A549 treated with GW870086 at 1 μM for 4 hours (cell line): ENCODE data around the gene DMWD. TPM values are rescaled to one million over a fixed set of nuclear protein-coding genes. Genes with fewer than 3 reads are reported as not detected.

Experiments
- total RNA-seq: library from RNA; stranded (reverse); fragments of 200-300 nt; extraction: Qiagen RNA extraction; gene quantifications from 5 replicates; pipeline ENCODE4 v1.2.3, GENCODE V29; 2022; ENCODE audit warnings: low read depth

The DMWD gene, protein sequence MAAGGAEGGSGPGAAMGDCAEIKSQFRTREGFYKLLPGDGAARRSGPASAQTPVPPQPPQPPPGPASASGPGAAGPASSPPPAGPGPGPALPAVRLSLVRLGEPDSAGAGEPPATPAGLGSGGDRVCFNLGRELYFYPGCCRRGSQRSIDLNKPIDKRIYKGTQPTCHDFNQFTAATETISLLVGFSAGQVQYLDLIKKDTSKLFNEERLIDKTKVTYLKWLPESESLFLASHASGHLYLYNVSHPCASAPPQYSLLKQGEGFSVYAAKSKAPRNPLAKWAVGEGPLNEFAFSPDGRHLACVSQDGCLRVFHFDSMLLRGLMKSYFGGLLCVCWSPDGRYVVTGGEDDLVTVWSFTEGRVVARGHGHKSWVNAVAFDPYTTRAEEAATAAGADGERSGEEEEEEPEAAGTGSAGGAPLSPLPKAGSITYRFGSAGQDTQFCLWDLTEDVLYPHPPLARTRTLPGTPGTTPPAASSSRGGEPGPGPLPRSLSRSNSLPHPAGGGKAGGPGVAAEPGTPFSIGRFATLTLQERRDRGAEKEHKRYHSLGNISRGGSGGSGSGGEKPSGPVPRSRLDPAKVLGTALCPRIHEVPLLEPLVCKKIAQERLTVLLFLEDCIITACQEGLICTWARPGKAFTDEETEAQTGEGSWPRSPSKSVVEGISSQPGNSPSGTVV
- 24.9 to 39.2 TPM (median 32.4 TPM) in 5 replicates for total RNA-seq

DNA sequence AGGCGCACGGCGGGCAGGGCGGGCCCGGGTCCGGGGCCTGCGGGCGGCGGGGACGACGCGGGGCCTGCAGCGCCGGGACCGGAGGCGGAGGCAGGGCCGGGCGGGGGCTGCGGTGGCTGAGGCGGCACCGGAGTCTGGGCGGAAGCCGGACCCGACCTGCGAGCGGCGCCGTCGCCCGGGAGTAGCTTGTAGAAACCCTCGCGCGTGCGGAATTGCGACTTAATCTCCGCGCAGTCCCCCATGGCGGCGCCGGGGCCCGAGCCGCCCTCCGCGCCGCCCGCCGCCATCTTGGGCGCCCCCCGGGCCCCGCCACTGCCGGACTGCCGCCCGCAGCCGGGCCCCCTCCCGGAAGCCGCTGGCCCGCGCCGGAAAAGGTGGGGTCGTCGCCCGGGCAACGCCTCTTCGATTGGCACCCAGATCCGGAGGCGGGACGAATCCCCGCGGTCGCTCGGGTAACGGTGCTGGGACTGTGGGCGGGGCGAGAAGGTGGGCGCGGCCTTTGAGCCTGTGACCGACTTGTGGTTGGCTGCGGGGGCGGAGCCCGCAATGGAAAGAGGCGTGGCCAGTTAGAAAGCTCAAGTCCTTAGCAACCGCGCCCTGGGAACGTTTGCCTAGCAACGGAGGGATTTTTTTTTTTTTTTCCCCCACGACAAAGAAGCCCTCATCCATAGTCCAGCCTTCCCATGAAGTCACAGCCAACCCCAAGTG lies at the start of gene DMWD:
DMWD (minus strand) TSS at position 376 of the 708 bp plus-strand sequence; CDS start at position 287, 89 bp downstream.

DNA sequence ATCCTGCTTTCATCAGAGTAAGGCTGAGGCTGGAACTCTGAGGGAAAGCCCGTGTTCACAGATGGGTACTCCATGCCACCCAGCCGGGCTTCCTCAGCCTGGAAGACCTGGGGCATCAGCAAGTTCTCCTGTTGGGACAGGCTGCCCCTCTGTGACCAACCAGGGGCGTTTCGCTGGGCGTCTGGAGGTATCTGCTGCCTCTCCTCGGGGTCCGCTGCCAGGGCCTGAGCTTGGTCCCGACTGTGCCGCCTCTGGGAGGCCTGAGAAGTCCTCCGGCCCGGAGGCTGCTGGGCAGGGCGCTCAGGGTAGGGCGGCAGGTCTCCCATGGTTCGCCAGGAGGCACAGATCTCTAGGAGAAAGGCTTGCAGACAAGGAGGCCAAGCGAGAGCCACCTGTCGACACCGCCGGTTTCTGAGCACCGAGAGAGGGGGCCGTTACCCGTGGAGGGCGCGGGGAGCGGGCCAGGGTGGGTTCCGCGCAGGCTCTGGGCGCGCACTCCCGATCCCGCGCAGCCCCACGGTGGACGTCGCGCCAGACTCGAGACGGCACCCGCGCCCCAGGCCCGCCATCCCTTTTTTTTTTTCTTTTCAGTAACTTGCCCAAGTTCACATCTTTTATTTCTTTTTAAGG lies 22.3 kb upstream of the DMWD start, which contains the start of gene RSPH6A:
RSPH6A (minus strand) TSS at position 458 of the 630 bp plus-strand sequence; CDS start at position 326, 132 bp downstream.

DNA sequence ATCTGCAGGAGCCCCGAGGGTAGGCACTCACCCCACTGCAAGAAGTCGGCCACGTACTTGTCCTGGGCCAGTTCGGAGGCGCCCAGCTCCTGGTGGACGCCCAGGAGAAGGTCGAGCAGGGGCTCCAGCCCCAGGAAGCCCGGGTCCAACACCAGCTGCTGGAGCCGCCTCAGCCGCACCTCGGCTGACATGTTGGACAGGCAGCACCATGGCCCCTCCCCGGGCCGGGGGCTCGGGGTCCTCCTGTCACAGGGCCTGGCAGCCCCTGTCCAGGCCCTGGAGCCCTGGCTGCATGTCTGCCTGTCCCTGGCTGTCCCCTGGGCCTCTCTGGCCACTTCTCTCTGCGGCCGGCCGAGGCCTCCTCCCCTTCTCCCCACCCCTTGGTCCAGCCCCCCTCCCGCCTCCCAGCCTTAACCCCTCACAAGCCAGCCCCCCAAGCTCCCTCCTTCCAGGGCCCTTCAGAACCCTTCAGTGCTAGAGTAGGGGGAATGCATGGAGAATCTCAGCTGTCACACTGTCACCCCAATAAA lies 10.4 kb downstream of the DMWD start, which contains the start of gene DMPK:
DMPK (minus strand) TSS at position 329 of the 530 bp plus-strand sequence; CDS start at position 191, 138 bp downstream.

DNA sequence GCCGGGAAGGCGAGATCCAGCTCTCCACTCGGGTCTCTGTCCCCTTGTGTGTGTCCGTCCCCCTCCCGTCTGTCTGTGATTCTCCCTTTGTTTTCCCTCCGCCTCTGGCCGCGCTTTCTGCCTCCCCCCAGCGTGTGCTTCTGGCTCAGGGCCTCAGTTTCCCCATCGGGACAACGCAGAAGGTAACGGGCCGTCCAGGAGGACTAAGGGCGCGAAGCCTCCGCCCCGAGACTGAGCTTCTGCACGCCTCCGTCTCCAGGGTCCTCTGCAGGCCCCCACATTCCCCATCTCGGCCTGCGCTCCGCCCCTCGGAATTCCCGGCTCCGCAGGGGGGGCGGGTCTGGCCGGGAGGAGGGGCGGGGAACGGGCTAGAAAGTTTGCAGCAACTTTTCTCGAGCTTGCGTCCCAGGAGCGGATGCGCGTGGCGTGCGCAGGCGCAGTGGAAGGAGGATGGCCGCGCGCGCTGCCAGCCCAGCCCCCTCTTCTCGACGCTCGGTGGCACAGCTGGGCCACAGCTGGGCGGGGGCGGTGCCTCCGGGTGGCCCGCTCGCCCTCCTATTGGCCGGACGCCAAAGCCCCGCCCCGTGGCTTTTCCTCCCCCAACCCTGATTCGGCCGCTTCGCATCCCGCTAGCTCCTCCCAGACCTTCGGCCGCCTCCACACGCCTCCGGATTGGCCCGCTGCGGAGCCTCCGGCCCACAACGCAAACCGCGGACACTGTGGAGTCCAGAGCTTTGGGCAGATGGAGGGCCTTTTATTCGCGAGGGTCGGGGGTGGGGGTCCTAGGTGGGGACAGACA lies 23.5 kb downstream of the DMWD start, which contains the start of gene SIX5:
SIX5 (minus strand) TSS at position 269 of the 799 bp plus-strand sequence. CDS start 408 bp downstream, outside the sequence.

DNA sequence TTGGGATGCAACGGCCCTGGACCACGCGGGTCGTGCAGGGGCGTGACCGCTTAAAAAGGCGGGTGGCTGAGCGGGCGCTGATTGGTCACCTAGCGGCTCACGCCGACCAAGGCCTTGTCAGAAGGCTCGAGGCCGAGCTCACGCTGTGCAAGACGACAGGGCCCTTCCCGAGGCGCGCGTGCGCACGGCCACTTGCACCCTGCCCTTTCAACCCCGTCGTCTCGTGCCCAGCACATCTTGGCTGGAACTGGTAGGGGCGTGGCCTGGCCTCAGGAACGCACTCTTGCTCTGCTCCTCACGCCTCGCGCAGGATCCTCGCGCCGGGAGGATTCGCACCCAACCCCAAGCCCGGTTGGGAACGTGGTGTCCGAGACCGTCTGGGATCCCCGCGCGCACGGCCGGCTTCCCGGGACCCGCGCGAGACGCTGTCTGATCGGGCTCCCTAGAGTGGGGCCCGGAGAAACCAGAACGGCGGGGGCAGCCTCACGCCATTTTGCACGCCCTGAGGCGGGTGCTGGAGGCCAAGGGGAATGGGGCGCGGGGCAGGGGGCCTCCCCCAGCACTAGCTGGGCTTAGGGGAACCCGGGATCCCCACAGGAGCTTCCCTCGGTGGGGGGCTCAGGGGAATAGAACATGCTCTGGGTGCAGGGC lies 59.4 kb downstream of the DMWD start, which contains the start of gene MEIOSIN:
MEIOSIN (plus strand) TSS at position 280 of the 651 bp plus-strand sequence. CDS start 1,938 bp downstream, outside the sequence.

Other genes starting within 250 kb of the DMWD start
- gene OPA3, start 208.0 kb downstream of the DMWD start, total RNA-seq = 12.7 to 20.1 TPM (median 18.1 TPM) in 5 replicates
- 0.14 to 0.34 TPM (median 0.27 TPM) in 5 replicates for gene GPR4, start 190.6 kb downstream of the DMWD start, total RNA-seq
- gene EML2, start 153.4 kb downstream of the DMWD start, total RNA-seq = 17.2 to 24.8 TPM (median 22.8 TPM) in 5 replicates
- 2.4 to 5.1 TPM (median 3.9 TPM) in 5 replicates for gene GIPR, start 124.6 kb downstream of the DMWD start, total RNA-seq
- 743 to 1,005 TPM (median 782 TPM) in 5 replicates for gene SNRPD2, start 100.9 kb downstream of the DMWD start, total RNA-seq
- 7.3 to 9.5 TPM (median 8.6 TPM) in 5 replicates for gene QPCTL, start 100.2 kb downstream of the DMWD start, total RNA-seq
- 6.9 to 10.9 TPM (median 10.2 TPM) in 5 replicates for gene FBXO46, start 61.9 kb downstream of the DMWD start, total RNA-seq
- gene MEIOSIN, start 59.4 kb downstream of the DMWD start, total RNA-seq = 0.05 to 0.23 TPM (median 0.06 TPM) in 3 of 5 replicates, not detected in the others
- gene SIX5, start 23.6 kb downstream of the DMWD start, total RNA-seq = 17.0 to 28.2 TPM (median 24.1 TPM) in 5 replicates
- 36.2 to 49.7 TPM (median 47.1 TPM) in 5 replicates for gene DMPK, start 10.4 kb downstream of the DMWD start, total RNA-seq
- gene RSPH6A, start 22.5 kb upstream of the DMWD start, total RNA-seq = not detected in 5 replicates
- 55.7 to 77.3 TPM (median 73.2 TPM) in 5 replicates for gene SYMPK, start 70.3 kb upstream of the DMWD start, total RNA-seq
- gene FOXA3, start 71.5 kb upstream of the DMWD start, total RNA-seq = 0.50 to 0.97 TPM (median 0.67 TPM) in 5 replicates
- 23.1 to 35.0 TPM (median 33.2 TPM) in 5 replicates for gene IRF2BP1, start 93.3 kb upstream of the DMWD start, total RNA-seq
- gene MYPOP, start 109.8 kb upstream of the DMWD start, total RNA-seq = 6.1 to 9.6 TPM (median 8.7 TPM) in 5 replicates
- gene NANOS2, start 121.9 kb upstream of the DMWD start, total RNA-seq = not detected in 5 replicates
- gene NOVA2, start 181.0 kb upstream of the DMWD start, total RNA-seq = 0.05 to 0.14 TPM (median 0.13 TPM) in 5 replicates
- gene CCDC61, start 202.6 kb upstream of the DMWD start, total RNA-seq = 3.1 to 6.3 TPM (median 4.3 TPM) in 5 replicates
- not detected in 5 replicates for gene PGLYRP1, start 230.2 kb upstream of the DMWD start, total RNA-seq
- gene IGFL4, start 248.2 kb upstream of the DMWD start, total RNA-seq = 0.29 to 0.82 TPM (median 0.36 TPM) in 5 replicates